DOHH2 (cell line): ENCODE data around the gene KIAA0513.

Experiments used
- H3F3A ChIP-seq: fragments of 200-600 bp; sonication (generic), shearing (Covaris generic); 2 replicates; pipeline ENCODE4 v1.6.0; 2016; ENCODE audit warnings: antibody characterized with exemption, mild to moderate bottlenecking; ENCODE audit not compliant: control insufficient read depth, insufficient read depth
- H3K27ac ChIP-seq: fragments of 200-600 bp; sonication (generic); 2 replicates; pipeline ENCODE4 v1.5.1; 2014; ENCODE audit warnings: low read depth, mild to moderate bottlenecking, low read length, moderate library complexity
- H3K27me3 ChIP-seq: fragments of 200-600 bp; sonication (generic); 2 replicates; pipeline ENCODE4 v1.6.1; 2014; ENCODE audit warnings: mild to moderate bottlenecking, low read length, mixed read lengths; ENCODE audit not compliant: control insufficient read depth
- H3K36me3 ChIP-seq: fragments of 200-600 bp; sonication (generic); 2 replicates; pipeline ENCODE4 v1.6.1; 2014; ENCODE audit warnings: mild to moderate bottlenecking, low read length, moderate library complexity, mixed read lengths; ENCODE audit not compliant: control insufficient read depth
- H3K4me1 ChIP-seq: fragments of 200-600 bp; sonication (generic); 2 replicates; pipeline ENCODE4 v1.6.1; 2014; ENCODE audit warnings: mild to moderate bottlenecking, low read length, mixed read lengths; ENCODE audit not compliant: control insufficient read depth
- H3K4me2 ChIP-seq: fragments of 200-600 bp; sonication (generic); 2 replicates; pipeline ENCODE4 v1.6.0; 2014; ENCODE audit warnings: mild to moderate bottlenecking, low read length, moderate library complexity
- H3K4me3 ChIP-seq: fragments of 200-600 bp; sonication (generic); 2 replicates; pipeline ENCODE4 v1.5.1; 2014; ENCODE audit warnings: mild to moderate bottlenecking, low read length, mixed read lengths
- H3K79me2 ChIP-seq: fragments of 200-600 bp; sonication (generic); 2 replicates; pipeline ENCODE4 v1.6.1; 2014; ENCODE audit warnings: mild to moderate bottlenecking, low read length, mixed read lengths; ENCODE audit not compliant: control insufficient read depth
- H3K9me2 ChIP-seq: fragments of 200-600 bp; sonication (generic); replicated peaks from 2 replicates; pipeline ENCODE4 v1.6.1; 2014; ENCODE audit warnings: mild to moderate bottlenecking, low read length, mixed read lengths; ENCODE audit not compliant: control insufficient read depth
- H3K9me3 ChIP-seq: fragments of 200-600 bp; sonication (generic); 2 replicates; pipeline ENCODE4 v1.6.1; 2014; ENCODE audit warnings: antibody characterized with exemption, low read length, mixed read lengths; ENCODE audit not compliant: control insufficient read depth, insufficient read depth
- H4K20me1 ChIP-seq: fragments of 200-600 bp; sonication (generic); 2 replicates; pipeline ENCODE4 v1.6.0; 2014; ENCODE audit warnings: low read depth, mild to moderate bottlenecking, antibody characterized with exemption, low read length, moderate library complexity; ENCODE audit not compliant: control insufficient read depth, insufficient read depth
- CTCF ChIP-seq: fragments of 200-600 bp; sonication (generic); IDR thresholded peaks from one replicate; pipeline ENCODE4 v1.5.1; 2014; ENCODE audit warnings: antibody characterized with exemption, mild to moderate bottlenecking, low read depth, low read length; ENCODE audit not compliant: poor library complexity, severe bottlenecking
- EZH2phosphoT487 ChIP-seq: fragments of 200-600 bp; sonication (generic); IDR thresholded peaks from 2 replicates; pipeline ENCODE4 v1.6.1; 2017; ENCODE audit warnings: borderline replicate concordance, mild to moderate bottlenecking, antibody characterized with exemption, low read length, moderate library complexity, mixed read lengths

KIAA0513 gene

GRCh38 chr16:85061566-85061965, 34.0 kb downstream of the KIAA0513 start:
- Histone ChIP-seq H3K4me1 (no peaks in the 10 kb centered on the region), H3K79me2 (no peaks in the 10 kb centered on the region), H3K27me3 (peaks cover 27% of the 10 kb centered on the region), H3K9me3 (no peaks in the 10 kb centered on the region), H3K27ac (no peak overlapping the region), H3F3A (no peaks in the 10 kb centered on the region), H3K4me3 (no peak overlapping the region), H3K4me2 (no peak overlapping the region), H3K36me3 (no peaks in the 10 kb centered on the region), H3K9me2 (no peaks in the 10 kb centered on the region), H4K20me1 (no peaks in the 10 kb centered on the region)
- no peak for TF ChIP-seq EZH2phosphoT487
- TF ChIP-seq CTCF: no peak

GRCh38 chr16:85062323-85062722, 34.7 kb downstream of the KIAA0513 start:
- no peak overlapping the region for H3K4me2 ChIP-seq
- no peaks in the 10 kb centered on the region for H3K9me3 ChIP-seq
- no peaks in the 10 kb centered on the region for H3K79me2 ChIP-seq
- no peak overlapping the region for H3K27ac ChIP-seq
- no peaks in the 10 kb centered on the region for H3K4me1 ChIP-seq
- H4K20me1 ChIP-seq: no peaks in the 10 kb centered on the region
- H3K36me3 ChIP-seq: no peaks in the 10 kb centered on the region
- H3K4me3 ChIP-seq: no peak overlapping the region
- H3K27me3 ChIP-seq: peaks cover 19% of the 10 kb centered on the region
- H3K9me2 ChIP-seq: no peaks in the 10 kb centered on the region
- TF ChIP-seq CTCF: no peak
- TF ChIP-seq EZH2phosphoT487: no peak
- no peaks in the 10 kb centered on the region for H3F3A ChIP-seq

- H3K4me1 ChIP-seq: no peaks in the 10 kb centered on the region
- H3K79me2 ChIP-seq: no peaks in the 10 kb centered on the region
- H3K9me3 ChIP-seq: no peaks in the 10 kb centered on the region
- H3K4me3 ChIP-seq: no peak overlapping the region
- peaks cover 14% of the 10 kb centered on the region for H3K27me3 ChIP-seq
- no peaks in the 10 kb centered on the region for H3K9me2 ChIP-seq
- H3F3A ChIP-seq: no peaks in the 10 kb centered on the region
- H4K20me1 ChIP-seq: no peaks in the 10 kb centered on the region
- H3K36me3 ChIP-seq: no peaks in the 10 kb centered on the region
- H3K4me2 ChIP-seq: no peak overlapping the region
- H3K27ac ChIP-seq: no peak overlapping the region
- no peak for TF ChIP-seq CTCF
- TF ChIP-seq EZH2phosphoT487: no peak
These were observed 35.2 kb downstream of the KIAA0513 start for GRCh38 chr16:85062845-85063244.

- no peaks in the 10 kb centered on the region for H4K20me1 ChIP-seq
- no peaks in the 10 kb centered on the region for H3K79me2 ChIP-seq
- no peak overlapping the region for H3K4me2 ChIP-seq
- H3K9me2 ChIP-seq: no peaks in the 10 kb centered on the region
- no peaks in the 10 kb centered on the region for H3K9me3 ChIP-seq
- no peaks in the 10 kb centered on the region for H3K4me1 ChIP-seq
- no peak overlapping the region for H3K4me3 ChIP-seq
- peaks cover 3% of the 10 kb centered on the region; the same call in 1 of the 2 replicates for H3K27me3 ChIP-seq
- H3K27ac ChIP-seq: no peak overlapping the region
- no peaks in the 10 kb centered on the region for H3F3A ChIP-seq
- no peaks in the 10 kb centered on the region for H3K36me3 ChIP-seq
- no peak for TF ChIP-seq EZH2phosphoT487
- no peak for TF ChIP-seq CTCF
These were observed 36.6 kb downstream of the KIAA0513 start for GRCh38 chr16:85064186-85064585.
